SU-DHL-6 (cell line): ENCODE results near the gene ATP5PB.

Source experiments
- H2AFZ ChIP-seq: fragments of 200-600 bp; sonication (generic); 2 replicates; pipeline ENCODE4 v1.6.1; 2014; ENCODE audit warnings: low read depth, mild to moderate bottlenecking, moderate library complexity, mixed read lengths, antibody characterized with exemption, low read length; ENCODE audit not compliant: severe bottlenecking
- H3F3A ChIP-seq: fragments of 200-600 bp; shearing (Covaris generic); 2 replicates; pipeline ENCODE4 v1.6.0; 2016; ENCODE audit warnings: antibody characterized with exemption, mild to moderate bottlenecking; ENCODE audit not compliant: insufficient read depth
- H3K27ac ChIP-seq: fragments of 200-600 bp; sonication (generic); 2 replicates; pipeline ENCODE4 v1.5.1; 2016; ENCODE audit warnings: low read depth, mild to moderate bottlenecking, low read length, moderate library complexity, mixed read lengths
- H3K27me3 ChIP-seq: fragments of 200-600 bp; sonication (generic), shearing (Covaris generic); 2 replicates; pipeline ENCODE4 v1.6.0; 2014; ENCODE audit warnings: mild to moderate bottlenecking, low read length
- H3K36me3 ChIP-seq: fragments of 200-600 bp; sonication (generic); 2 replicates; pipeline ENCODE4 v1.6.1; 2014; ENCODE audit warnings: mild to moderate bottlenecking, low read length, mixed read lengths
- H3K4me2 ChIP-seq: fragments of 300-600, 200-600 bp; shearing (Covaris generic), sonication (generic); 2 replicates; pipeline ENCODE4 v1.6.0; 2014; ENCODE audit warnings: low read length, low read depth, mild to moderate bottlenecking; ENCODE audit not compliant: poor library complexity, severe bottlenecking
- H3K4me3 ChIP-seq: fragments of 200-600 bp; sonication (generic); 2 replicates; pipeline ENCODE4 v1.5.1; 2014; ENCODE audit warnings: antibody characterized with exemption, low read length, mild to moderate bottlenecking, mixed read lengths; ENCODE audit not compliant: insufficient read depth, poor library complexity, severe bottlenecking
- H3K79me2 ChIP-seq: fragments of 200-600 bp; sonication (generic); 2 replicates; pipeline ENCODE4 v1.6.1; 2014; ENCODE audit warnings: mild to moderate bottlenecking, low read length, moderate library complexity; ENCODE audit not compliant: insufficient read depth
- H3K9ac ChIP-seq: fragments of 200-600 bp; sonication (generic); 2 replicates; pipeline ENCODE4 v1.7.0; 2014; ENCODE audit warnings: mild to moderate bottlenecking, low read length
- H3K9me2 ChIP-seq: fragments of 200-600 bp; sonication (generic); replicated peaks from 2 replicates; pipeline ENCODE4 v1.6.1; 2014; ENCODE audit warnings: low read length; ENCODE audit not compliant: insufficient read depth
- H3K9me3 ChIP-seq: fragments of 200-600 bp; sonication (generic); 2 replicates; pipeline ENCODE4 v1.6.1; 2014; ENCODE audit warnings: low read length, mixed read lengths; ENCODE audit not compliant: insufficient read depth
- H4K20me1 ChIP-seq: fragments of 200-600 bp; sonication (generic); 2 replicates; pipeline ENCODE4 v1.6.1; 2014; ENCODE audit warnings: low read depth, mild to moderate bottlenecking, antibody characterized with exemption, low read length, moderate library complexity, mixed read lengths
- CTCF ChIP-seq: fragments of 200-600 bp; sonication (generic); IDR thresholded peaks from one replicate; pipeline ENCODE4 v1.5.1; 2017; ENCODE audit warnings: antibody characterized with exemption, mild to moderate bottlenecking, low read length, moderate library complexity; ENCODE audit not compliant: insufficient read depth, poor library complexity, severe bottlenecking
- EZH2phosphoT487 ChIP-seq: fragments of 200-600 bp; sonication (generic), shearing (Covaris generic); conservative IDR thresholded peaks from 2 replicates; pipeline ENCODE4 v1.6.1; 2018; ENCODE audit warnings: mild to moderate bottlenecking, antibody characterized with exemption, low read length, moderate library complexity, mixed read lengths

Gene ATP5PB

GRCh38 chr1:111474106-111474505, 24.8 kb downstream of the ATP5PB start:
- Histone ChIP-seq H3K9me3 (no peaks in the 10 kb centered on the region), H3K27me3 (no peaks in the 10 kb centered on the region), H3K9ac (no peak overlapping the region), H3K27ac (no peak overlapping the region), H3K9me2 (no peaks in the 10 kb centered on the region), H3K4me2 (no peak overlapping the region), H3K36me3 (0 out of 2 replicates have a peak, but pooled peaks cover 2% of the 10 kb centered on the region), H3K4me3 (no peak overlapping the region), H4K20me1 (no peaks in the 10 kb centered on the region), H3F3A (0 out of 2 replicates have a peak, but pooled peaks cover under 1% of the 10 kb centered on the region), H3K79me2 (no peaks in the 10 kb centered on the region), H2AFZ (no peak overlapping the region)
- TF ChIP-seq CTCF (no peak), EZH2phosphoT487 (no peak)

- H3K27me3 ChIP-seq, result no peaks in the 10 kb centered on the region
These were observed 25.3 kb downstream of the ATP5PB start for GRCh38 chr1:111474521-111474920.

GRCh38 chr1:111475701-111476100, 26.4 kb downstream of the ATP5PB start:
- H3K27ac ChIP-seq, result no peak overlapping the region
- H3K9me3 ChIP-seq, result no peaks in the 10 kb centered on the region
- H3K4me2 ChIP-seq, result no peak overlapping the region
- H3K36me3 ChIP-seq, result no peaks in the 10 kb centered on the region
- no peaks in the 10 kb centered on the region for H3K9me2 ChIP-seq
- TF ChIP-seq EZH2phosphoT487 (no peak), CTCF (no peak)
- no peaks in the 10 kb centered on the region for H3F3A ChIP-seq
- no peaks in the 10 kb centered on the region for H3K27me3 ChIP-seq
- H4K20me1 ChIP-seq, result no peaks in the 10 kb centered on the region
- H3K9ac ChIP-seq, result no peak overlapping the region
- no peak overlapping the region for H2AFZ ChIP-seq
- no peak overlapping the region for H3K4me3 ChIP-seq
- H3K79me2 ChIP-seq, result no peaks in the 10 kb centered on the region

More at GRCh38 chr1:111474521-111474920, 25.3 kb downstream of the ATP5PB start:
- Histone ChIP-seq H4K20me1 (no peaks in the 10 kb centered on the region), H2AFZ (no peak overlapping the region), H3K9me2 (no peaks in the 10 kb centered on the region), H3K79me2 (no peaks in the 10 kb centered on the region), H3K4me3 (no peak overlapping the region), H3K9ac (no peak overlapping the region), H3K27ac (no peak overlapping the region), H3K9me3 (no peaks in the 10 kb centered on the region), H3K4me2 (no peak overlapping the region), H3K36me3 (0 out of 2 replicates have a peak, but pooled peaks cover 1% of the 10 kb centered on the region), H3F3A (no peaks in the 10 kb centered on the region)
- TF ChIP-seq EZH2phosphoT487 (no peak), CTCF (no peak)
